NCI-H1930 (cell line): Measurements from ENCODE around the gene OR4D6.
A peak's percentile ranks its signal among the peaks of the same experiment; 100 is the strongest.
"Not testable (repeated sequence)": the region's sequence is repeated elsewhere in the genome, so short reads cannot be mapped to it uniquely, and the experiment has no call there.

Source experiments
- DNase-seq, 2 experiments: peaks; one replicate each; lab custom pipeline; 2025; lab: John Stamatoyannopoulos, UW

The OR4D6 gene

GRCh38 chr11:59456661-59457060 is at the start of gene OR4D6:
Gene OR4D6 (plus strand): TSS chr11:59456961. CDS start chr11:59456961, 0 bp downstream.
- no peak for DNase-seq

- DNase-seq: no peak
Measured at GRCh38 chr11:59413646-59414045, 43.1 kb upstream of the OR4D6 start.

GRCh38 chr11:59415111-59415510 is 41.6 kb upstream of the OR4D6 start:
- DNase-seq: no peak

DNA sequence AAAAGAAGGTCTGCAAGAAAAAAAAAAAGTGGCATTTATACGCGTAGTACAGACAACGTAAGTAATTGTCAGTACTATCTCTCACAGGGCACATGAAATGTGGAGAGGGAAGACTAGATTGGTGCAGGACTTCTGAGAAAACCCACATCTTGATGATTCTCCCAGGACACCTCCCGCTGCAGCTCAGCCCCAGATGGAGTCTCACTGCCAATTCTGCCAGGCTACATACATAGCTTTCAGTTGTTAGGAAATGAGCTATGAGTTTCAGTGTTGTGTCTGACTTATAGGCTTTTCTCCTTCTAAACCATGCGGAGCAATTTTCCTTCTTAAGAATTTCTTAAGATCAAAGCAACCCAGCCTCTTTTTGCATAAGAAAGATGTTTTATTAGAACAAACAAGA is 40.1 kb upstream of the OR4D6 start:
- no peak for DNase-seq

DNA sequence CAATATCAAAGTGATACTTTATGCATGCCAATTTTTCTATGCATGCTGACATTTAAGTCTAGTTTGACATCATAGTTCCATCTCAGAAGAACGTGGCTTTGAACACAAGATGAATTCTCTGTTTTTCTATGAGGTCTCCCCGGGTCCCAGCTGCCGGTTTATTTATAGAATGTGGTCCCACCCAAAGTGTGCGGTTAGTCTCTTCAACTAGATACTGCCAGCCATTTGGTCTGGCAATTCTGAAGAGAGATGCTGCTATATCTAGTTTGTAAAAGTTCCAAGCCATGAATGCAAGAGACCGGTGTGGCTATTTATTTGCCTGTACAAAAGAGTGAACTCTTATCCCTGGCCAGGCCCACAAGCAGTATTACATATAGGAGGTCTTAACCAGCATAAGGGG is 39.7 kb upstream of the OR4D6 start:
- DNase-seq: no peak

DNA sequence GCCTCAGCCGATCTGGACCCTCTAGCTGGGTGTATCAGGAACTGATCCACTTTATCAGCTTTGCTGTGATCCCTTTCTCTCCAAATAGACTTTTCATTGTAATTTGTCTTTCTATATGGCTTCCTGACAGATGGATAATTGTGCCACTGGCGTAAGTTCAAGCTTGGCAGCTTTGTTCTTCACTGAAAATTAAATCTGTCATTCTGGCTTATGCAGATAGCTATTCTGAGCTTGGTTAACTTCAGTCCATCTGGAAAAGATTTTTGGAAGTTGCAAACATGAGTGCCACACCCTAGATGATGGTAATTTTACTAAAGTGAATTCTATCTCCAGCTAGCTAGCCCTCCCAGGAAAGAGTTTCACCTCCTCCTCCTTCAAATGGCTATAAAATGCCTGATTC is 38.6 kb upstream of the OR4D6 start:
- DNase-seq: no peak

DNA sequence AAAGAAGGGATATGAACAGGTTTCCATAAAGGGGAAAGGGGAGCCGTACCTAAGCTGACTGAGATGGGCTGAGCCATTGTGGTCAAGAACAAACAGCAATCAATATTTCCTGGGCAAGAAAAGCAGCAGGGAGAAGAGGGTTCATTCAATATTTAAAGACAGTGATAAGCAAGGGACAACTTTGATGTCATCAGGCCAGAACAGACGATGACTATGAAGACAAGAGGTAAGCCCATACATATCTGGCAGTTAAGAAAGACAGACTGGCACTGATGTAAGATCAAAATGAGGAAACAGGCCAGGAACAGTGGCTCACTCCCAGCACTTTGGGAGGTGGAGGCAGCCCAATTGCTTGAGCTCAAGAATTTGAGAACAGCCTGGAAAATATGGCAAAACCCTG is 32.9 kb upstream of the OR4D6 start:
- no peak for DNase-seq

DNA sequence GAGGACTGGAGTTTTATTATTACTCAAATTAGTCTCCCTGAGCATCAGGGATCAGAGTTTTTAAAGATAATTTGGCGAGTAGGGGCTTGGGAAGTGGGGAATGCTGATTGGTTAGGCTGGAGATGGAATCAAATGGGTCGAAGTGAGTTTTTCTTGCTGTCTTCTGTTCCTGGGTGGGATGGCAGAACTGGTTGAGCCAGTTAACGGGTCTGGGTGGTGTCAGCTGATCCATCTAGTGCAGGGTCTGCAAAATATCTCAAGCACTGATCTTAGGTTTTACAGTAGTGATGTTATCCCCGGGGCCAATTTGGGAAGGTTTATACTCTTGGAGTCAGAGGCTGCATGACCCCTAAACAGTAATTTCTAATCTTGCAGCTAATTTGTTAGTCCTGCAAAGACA is 31.6 kb upstream of the OR4D6 start:
- DNase-seq: no peak

DNA sequence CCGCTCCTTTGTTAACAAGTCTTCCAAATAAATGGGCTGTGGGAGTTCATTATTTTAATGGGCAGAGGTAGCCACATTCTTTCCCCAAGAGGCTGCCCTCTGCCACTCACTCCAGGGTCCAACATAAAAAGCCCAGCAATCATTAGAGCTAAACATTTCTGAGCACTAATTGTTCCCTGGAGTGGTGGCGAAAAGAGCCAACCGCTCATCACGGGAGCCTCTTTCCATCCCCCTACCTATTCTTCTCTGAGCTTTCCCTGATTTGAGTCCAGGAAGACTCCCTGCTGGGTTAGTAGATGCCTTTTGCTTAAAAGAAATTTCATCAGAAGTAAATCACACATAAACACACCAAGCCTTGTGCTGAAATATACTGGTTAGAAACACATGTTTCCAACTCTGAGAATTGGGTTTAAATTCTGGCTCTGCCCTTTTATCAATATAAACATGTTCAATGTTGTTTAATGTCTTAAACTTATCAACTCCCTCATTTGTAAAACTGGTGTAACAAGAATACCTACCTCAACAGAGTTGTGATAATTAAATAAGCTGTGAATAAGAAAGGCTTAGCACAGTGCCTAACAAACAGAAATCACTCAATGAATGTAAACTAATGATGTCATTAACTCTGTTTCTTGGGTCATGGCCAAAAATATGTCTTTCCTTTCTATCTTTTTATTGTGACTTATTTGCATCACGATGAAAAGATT is 30.2 kb upstream of the OR4D6 start, which contains the start of gene OR5A2:
OR5A2 (minus strand) TSS at position 53 of the 707 bp plus-strand sequence. CDS start 3,460 bp downstream, outside the sequence.
- DNase-seq: peak in 1 of 2 experiments; percentile 33

GRCh38 chr11:59427068-59427382 is 29.7 kb upstream of the OR4D6 start:
- no peak for DNase-seq

DNA sequence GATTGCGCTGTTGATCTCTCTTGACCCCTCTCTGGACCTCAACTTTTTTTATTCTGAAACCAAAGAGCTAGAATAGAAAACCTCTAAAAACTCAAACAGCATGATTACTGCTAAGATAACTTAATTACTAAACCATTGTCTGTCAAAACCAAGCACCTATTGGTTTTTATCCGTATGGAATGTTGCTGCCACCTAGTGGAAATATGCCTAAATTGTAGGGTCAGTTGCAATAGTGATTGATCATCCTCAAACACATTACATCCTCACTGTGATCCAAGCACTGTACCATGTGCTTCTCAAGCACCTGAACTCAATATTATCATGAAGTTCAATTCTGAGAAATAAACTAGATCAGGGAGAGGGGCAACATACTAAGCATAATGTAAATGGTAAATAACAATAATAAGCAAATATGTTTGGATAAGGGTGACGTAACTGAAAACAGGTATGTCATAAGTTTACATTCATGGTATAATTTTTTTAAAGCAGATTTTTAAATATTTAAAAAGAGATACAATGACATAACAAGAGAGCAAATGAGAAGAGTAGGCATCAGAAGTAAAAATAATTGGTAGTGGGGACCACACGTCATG is 26.7 kb upstream of the OR4D6 start:
- peak; percentile 30 to 55 for DNase-seq

GRCh38 chr11:59436169-59436568 is 20.6 kb upstream of the OR4D6 start, which contains the start of gene OR5A1:
Gene OR5A1 (plus strand): TSS chr11:59436469. CDS start chr11:59443169, 6,700 bp downstream.
- DNase-seq: no peak

DNA sequence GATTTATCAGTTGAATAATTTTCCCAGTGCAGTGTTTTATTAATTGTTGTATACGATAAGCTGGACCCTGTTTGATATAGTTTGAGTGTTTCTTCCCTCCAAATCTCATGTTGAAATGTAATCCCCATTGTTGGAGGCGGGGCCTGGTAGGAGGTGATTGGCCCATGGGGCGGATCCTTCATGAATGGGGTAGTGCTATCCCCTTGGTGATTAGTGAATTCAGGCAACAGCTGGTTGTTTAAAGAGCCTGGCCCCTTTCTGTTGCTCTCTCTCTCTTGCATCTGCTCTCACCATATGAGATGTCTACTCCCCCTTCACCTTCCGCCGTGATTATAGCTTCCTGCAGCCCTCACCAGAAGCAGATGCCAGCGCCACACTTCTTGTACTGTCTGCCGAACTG is 19.0 kb upstream of the OR4D6 start:
- no peak for DNase-seq

DNA sequence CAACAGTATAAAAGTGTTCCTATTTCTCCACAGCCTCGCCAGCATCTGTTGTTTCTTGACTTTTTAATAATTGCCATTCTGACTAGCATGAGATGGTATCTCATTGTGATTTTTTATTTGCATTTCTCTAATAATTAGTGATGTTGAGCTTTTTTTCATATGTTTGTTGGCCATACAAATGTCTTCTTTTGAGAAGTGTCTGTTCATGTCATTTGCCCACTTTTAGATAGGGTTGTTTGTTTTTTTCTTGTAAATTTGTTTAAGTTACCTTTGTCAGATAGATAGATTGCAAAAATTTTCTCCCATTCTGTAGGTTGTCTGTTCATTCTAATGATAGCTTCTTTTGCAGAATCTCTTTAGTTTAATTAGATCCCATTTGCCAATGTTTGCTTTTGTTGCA is 11.1 kb upstream of the OR4D6 start:
- DNase-seq: not testable (repeated sequence)

- no peak for DNase-seq
Measured at GRCh38 chr11:59448484-59448883, 8.3 kb upstream of the OR4D6 start.

- DNase-seq: no peak
Measured at GRCh38 chr11:59459916-59460315, 3.2 kb downstream of the OR4D6 start.

DNA sequence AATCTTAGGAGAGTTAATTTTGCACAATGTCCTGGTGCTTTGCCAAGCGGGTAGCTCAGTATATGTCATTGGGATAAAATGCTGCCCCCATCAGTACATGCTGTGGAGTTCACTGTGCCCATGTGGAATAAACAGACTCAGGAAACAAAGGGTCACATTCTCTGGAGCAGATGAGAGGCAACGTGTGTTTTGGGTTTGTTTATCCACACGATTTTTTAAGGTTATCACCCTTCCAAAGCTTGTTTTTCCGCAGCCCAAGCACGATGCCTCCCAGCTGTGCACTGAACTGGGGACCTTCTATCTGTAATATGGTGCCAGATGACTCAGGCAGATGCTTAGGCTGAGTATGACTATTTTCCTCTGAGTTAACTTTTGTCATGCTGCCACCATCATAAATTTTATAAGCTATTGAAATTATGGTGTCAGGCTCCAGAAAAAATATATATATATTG is 6.5 kb downstream of the OR4D6 start:
- no peak for DNase-seq

DNA sequence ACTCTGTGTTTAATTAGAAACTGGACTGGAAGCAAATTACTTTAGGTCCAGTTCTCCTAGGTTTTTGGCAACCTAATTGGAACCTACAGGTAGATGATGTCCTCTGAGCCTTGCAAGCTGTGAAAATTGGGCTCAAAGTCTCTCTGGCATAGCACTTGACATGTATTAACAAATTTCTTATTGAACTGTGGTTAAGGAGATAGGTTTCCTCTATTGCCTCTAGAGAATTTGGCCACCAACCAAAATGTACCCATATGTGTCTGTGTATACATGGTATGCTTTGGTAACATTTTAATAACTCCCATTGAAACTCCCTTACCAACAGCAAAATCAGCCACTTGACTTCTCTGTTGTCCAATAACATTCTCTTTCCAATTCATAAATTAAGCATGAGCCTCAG is 16.3 kb downstream of the OR4D6 start, which contains the start of gene OR4D10:
OR4D10 (plus strand) TSS at position 301 of the 400 bp plus-strand sequence. CDS start 4,115 bp downstream, outside the sequence.
- no peak for DNase-seq

GRCh38 chr11:59475176-59475575 is 18.4 kb downstream of the OR4D6 start:
- no peak for DNase-seq

DNA sequence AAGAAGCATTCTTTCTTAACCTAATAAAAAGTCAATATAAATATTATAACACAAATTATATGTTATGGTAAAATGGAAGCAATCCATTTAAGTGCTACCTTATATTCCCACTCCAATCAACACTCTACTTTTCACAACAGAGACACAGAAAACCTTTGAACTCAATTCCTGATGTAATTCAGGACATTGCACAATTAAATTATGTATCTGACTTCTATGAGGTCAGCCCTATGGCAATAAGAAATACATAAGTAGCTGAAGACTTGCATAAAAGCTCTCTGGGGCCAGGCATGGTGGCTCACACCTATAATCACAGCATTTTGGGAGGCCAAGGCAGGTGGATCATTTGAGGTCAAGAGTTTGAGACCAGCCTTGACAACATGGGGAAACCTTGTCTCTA is 23.1 kb downstream of the OR4D6 start:
- no peak for DNase-seq

GRCh38 chr11:59480359-59480758 is 23.6 kb downstream of the OR4D6 start:
- no peak for DNase-seq

DNA sequence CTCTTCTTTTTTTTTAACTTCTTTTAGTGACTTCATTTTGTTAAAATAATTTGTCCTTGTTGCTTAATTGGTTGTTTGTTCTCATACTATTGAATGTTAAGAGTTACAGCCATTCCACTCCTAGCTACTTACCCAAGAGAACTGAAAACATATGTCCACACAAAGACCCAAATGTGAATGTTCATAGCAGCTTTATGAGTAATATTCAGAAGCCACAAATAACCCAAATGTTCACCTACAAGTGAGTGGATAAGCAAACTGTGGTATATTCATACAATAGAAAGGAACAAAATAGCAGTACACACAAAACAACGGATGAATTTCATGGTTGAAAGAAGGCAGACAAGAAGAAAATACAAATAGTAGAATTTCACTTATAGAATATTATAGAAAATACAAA is 45.2 kb downstream of the OR4D6 start:
- DNase-seq: no peak

GRCh38 chr11:59503276-59503675 is 46.5 kb downstream of the OR4D6 start, which contains the start of gene OR4D11:
Gene OR4D11 (plus strand): TSS chr11:59503576. CDS start chr11:59503576, 0 bp downstream.
- DNase-seq: no peak
